Gastrocnemius medialis (tissue), 4 donors: Measurements from ENCODE around the gene SMYD3. TPM values are rescaled to one million over a fixed set of nuclear protein-coding genes. Genes with fewer than 3 reads are reported as not detected.

Experiments
- ATAC-seq, 2 donors: fragments of 150-250 bp; one replicate each; pipeline ENCODE4 v1.9.1; 2016
- DNase-seq, 2 donors: peaks; one replicate each; pipeline ENCODE4 v3.0.0-alpha.2; 2019
- H3K27ac ChIP-seq, 4 donors: fragments of 200-600 bp; sonication (generic); 1 replicate in 1 of 4; 2 replicates in 3 of 4; pipeline ENCODE4 v1.5.1; 2016 to 2018; ENCODE audit warnings: mild to moderate bottlenecking in 2 of 4, moderate library complexity in 1 of 4
- H3K27me3 ChIP-seq, 3 donors: fragments of 200-600 bp; sonication (generic) in 2 of 3; 1 replicate in 1 of 3; 2 replicates in 2 of 3; pipeline versions ENCODE4 v1.5.1 to v1.6.0; 2016 to 2019; ENCODE audit warnings: mild to moderate bottlenecking in 1 of 3, moderate library complexity in 1 of 3
- H3K36me3 ChIP-seq, 2 donors: fragments of 200-600 bp; sonication (generic) in 1 of 2; one replicate each; pipeline ENCODE4 v1.5.1; 2017 to 2018
- H3K4me1 ChIP-seq, 2 donors: fragments of 200-600 bp; sonication (generic) in 1 of 2; one replicate each; pipeline ENCODE4 v1.5.1; 2016 to 2017; ENCODE audit warnings: mild to moderate bottlenecking in 2 of 2
- H3K4me3 ChIP-seq, 4 donors: fragments of 200-600 bp; sonication (generic) in 3 of 4; 1 replicate in 1 of 4; 2 replicates in 3 of 4; pipeline ENCODE4 v1.5.1; 2016 to 2019; ENCODE audit warnings: mild to moderate bottlenecking in 2 of 4
- H3K9me3 ChIP-seq, 3 donors: fragments of 200-600 bp; sonication (generic) in 2 of 3; 1 replicate in 1 of 3; 2 replicates in 2 of 3; pipeline ENCODE4 v1.5.1; 2016 to 2019
- POLR2A ChIP-seq, 2 donors: fragments of 450-650 bp; IDR thresholded peaks; one replicate each; pipeline ENCODE4 v1.6.1; 2017; ENCODE audit warnings: antibody characterized with exemption in 2 of 2, mild to moderate bottlenecking in 2 of 2, moderate library complexity in 2 of 2
- in situ Hi-C, 4 donors: fragments of 200-750 bp; cut with MboI; loops; one replicate each; pipeline versions ENCODE4 v1.15.0 to v1.8.0; 2017; ENCODE audit warnings: low sequenced_read_pairs in 4 of 4
- intact Hi-C: fragments of 100-400 bp; cut with DNase I; formaldehyde crosslinking; loops from one replicate; pipeline ENCODE4 v1.15.1; 2023; ENCODE audit warnings: low total_unique reads
- total RNA-seq, 4 donors: library from RNA; depleted of rRNA; stranded (reverse); fragments of >200 nt; gene quantifications; one replicate each; pipeline versions ENCODE4 v1.1.0 to v1.2.3, GENCODE V29; 2016
- TF ChIP-seq, protein P1 (sequence below), 5 experiments: fragments of 450-650 bp in 3 of 5; fragments of 200-600 bp in 2 of 5; sonication (generic) in 2 of 5; IDR thresholded peaks in 4 of 5; conservative IDR thresholded peaks in 1 of 5; 1 replicate in 4 of 5; 2 replicates in 1 of 5; pipeline ENCODE4 v1.5.1; 2016 to 2019; ENCODE audit warnings: antibody characterized with exemption in 5 of 5, mild to moderate bottlenecking in 3 of 5, moderate library complexity in 3 of 5

Gene SMYD3
- total RNA-seq, 4 donors from 2014 or later = 4.4 to 10.3 (median 6.3) TPM

DNA sequence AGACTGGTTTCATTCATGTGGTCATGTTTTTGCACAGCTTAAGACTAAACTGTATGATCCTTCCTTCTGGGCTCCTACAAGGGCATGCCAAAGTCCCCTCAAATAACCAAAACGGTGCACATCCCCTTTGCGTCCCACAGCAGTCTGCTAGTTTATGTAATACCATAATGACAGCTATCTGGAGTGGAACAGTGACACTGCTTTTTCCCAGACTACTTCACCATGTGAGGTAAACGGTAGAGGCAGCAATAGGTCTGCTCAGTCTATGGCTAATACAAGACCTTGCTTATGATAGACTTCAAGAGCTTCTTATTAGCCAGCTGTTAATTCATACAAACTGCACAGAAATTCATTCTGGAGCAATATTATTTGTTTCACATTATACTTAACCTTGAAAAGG is 395.5 kb downstream of the SMYD3 start:
- TF ChIP-seq, protein P1, sequence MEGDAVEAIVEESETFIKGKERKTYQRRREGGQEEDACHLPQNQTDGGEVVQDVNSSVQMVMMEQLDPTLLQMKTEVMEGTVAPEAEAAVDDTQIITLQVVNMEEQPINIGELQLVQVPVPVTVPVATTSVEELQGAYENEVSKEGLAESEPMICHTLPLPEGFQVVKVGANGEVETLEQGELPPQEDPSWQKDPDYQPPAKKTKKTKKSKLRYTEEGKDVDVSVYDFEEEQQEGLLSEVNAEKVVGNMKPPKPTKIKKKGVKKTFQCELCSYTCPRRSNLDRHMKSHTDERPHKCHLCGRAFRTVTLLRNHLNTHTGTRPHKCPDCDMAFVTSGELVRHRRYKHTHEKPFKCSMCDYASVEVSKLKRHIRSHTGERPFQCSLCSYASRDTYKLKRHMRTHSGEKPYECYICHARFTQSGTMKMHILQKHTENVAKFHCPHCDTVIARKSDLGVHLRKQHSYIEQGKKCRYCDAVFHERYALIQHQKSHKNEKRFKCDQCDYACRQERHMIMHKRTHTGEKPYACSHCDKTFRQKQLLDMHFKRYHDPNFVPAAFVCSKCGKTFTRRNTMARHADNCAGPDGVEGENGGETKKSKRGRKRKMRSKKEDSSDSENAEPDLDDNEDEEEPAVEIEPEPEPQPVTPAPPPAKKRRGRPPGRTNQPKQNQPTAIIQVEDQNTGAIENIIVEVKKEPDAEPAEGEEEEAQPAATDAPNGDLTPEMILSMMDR (IDR thresholded peaks at IDR 0.05 in 4 of 5, conservative IDR thresholded peaks at IDR 0.05 in 1 of 5) = no peak
- no peak for TF ChIP-seq POLR2A (IDR thresholded peaks at IDR 0.05)
- H3K4me3 ChIP-seq = no peak overlapping the region
- in situ Hi-C loops = no loop called here
- intact Hi-C loops = no loop called here
- no peaks in the 10 kb centered on the region for H3K36me3 ChIP-seq
- DNase-seq (no peak), ATAC-seq (no peak)
- no peaks in the 10 kb centered on the region for H3K9me3 ChIP-seq
- H3K4me1 ChIP-seq = no peaks in the 10 kb centered on the region
- H3K27ac ChIP-seq = no peak overlapping the region
- H3K27me3 ChIP-seq = no peaks in the 10 kb centered on the region

DNA sequence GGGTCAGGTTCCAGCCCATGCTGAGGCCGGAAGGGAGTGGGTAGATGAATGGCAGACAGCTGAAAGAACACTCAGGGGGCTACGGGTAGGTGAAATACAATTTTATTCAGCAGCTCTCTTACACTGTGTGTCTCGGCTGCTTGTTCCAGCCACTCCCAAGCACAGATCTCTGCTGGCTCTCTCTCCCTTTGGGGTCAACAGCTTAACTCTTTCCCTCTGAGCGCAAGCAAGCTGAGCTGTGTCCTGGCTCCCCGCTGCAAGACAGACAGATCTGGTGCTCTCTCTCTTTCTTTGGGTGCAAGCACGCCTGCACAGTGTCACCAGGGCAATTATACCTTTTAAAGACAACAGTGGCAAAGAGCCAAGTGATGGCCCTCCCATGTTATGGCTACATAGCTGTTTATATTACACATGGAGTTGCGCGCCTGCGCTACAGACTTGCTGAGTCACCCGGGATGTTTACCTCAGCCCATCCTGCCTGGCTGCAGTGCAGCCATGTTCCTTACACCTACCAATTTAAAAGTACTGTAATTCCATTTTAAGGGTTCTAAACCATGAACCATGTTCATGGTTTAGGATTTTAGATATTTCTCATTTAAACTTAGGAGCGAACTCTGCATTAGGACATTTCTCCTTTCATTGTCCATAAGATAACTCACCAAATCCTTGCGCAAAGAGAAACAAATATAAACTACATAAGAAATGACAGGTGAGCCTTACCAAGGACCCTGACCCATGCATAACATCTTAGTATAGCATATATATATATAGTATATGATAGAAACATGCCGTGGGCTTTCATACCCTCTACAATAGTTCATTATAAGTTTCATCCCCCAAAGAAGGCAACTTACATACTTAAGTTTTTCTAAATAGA is 396.5 kb downstream of the SMYD3 start:
- H3K27ac ChIP-seq = no peak overlapping the region
- no peaks in the 10 kb centered on the region for H3K27me3 ChIP-seq
- intact Hi-C loops = no loop called here
- H3K4me3 ChIP-seq = no peak overlapping the region
- no peak for ATAC-seq
- H3K4me1 ChIP-seq = no peaks in the 10 kb centered on the region
- in situ Hi-C loops = no loop called here
- H3K36me3 ChIP-seq = no peaks in the 10 kb centered on the region
- H3K9me3 ChIP-seq = no peaks in the 10 kb centered on the region
- no peak for DNase-seq
- TF ChIP-seq, protein P1 (IDR thresholded peaks at IDR 0.05 in 4 of 5, conservative IDR thresholded peaks at IDR 0.05 in 1 of 5) = no peak
- no peak for TF ChIP-seq POLR2A (IDR thresholded peaks at IDR 0.05)

DNA sequence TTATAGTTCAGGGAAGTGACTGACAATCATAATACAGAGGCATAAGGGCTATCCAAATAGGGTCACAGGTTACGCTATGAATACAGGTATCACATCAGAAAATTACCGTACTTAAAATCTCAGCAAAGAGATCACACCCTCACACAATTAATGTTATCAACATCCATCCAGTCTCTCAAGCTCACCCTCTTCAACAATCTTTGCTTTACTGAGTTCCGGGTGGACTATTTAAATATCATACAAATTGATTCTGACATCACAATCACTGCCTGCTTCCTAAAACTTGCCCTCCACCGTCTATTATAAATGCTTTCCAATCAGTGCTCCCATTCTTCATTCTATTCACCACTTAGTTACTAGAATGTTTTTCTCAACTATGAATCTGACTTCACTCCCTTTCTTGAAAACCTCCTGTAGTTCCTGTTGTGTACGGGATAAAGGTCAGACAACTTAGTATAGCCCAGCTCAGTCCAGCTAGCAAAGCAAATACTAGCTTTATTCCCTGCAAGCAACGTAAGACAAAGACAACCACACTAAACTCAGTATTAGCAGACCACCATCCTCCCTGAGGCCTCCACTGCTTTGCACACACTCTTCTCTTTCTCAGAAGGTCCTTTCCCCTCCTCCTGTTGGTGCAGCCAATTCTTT is 398.7 kb downstream of the SMYD3 start:
- no peaks in the 10 kb centered on the region for H3K36me3 ChIP-seq
- in situ Hi-C loops (no loop called here), intact Hi-C loops (no loop called here)
- ATAC-seq (no peak), DNase-seq (no peak)
- no peak overlapping the region for H3K27ac ChIP-seq
- no peaks in the 10 kb centered on the region for H3K4me1 ChIP-seq
- no peaks in the 10 kb centered on the region for H3K27me3 ChIP-seq
- H3K4me3 ChIP-seq = no peak overlapping the region
- H3K9me3 ChIP-seq = no peaks in the 10 kb centered on the region
- TF ChIP-seq, protein P1 (IDR thresholded peaks at IDR 0.05 in 4 of 5, conservative IDR thresholded peaks at IDR 0.05 in 1 of 5) = no peak
- TF ChIP-seq POLR2A (IDR thresholded peaks at IDR 0.05) = no peak

DNA sequence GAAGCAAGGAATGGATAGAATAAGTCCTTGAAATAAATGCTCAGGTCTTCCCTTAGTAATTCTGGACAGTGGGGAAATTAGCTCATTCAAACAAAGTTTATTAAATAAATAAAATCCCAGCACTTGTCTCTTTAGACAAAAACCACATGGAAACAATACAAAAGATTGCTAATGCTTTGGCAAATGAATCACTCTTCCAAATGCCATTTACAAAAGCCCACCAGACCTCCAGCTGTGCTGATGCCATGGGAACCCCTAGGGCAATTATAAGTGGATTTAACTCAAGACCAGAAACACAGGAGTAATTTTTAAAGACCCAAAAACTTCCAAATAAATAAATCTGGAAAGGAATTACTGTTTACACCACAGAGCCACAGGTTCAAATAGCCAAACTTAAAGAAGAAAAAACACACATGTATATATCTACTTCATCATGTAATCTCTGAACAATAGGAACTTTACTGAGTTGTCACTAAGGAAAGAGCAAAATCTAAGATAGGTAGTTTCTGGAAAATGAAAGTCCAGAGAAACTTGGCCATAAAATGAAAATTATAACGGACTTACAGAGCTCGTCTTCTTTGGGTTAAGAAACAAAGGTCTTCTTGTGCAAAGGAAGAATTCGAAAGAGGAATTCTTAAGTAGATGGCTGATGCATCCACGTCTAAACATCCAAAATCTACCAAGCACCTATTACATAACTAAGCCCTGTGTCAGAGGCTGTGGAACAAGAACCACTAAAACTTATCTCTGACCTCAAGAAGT is 399.4 kb downstream of the SMYD3 start:
- DNase-seq (no peak), ATAC-seq (no peak)
- no peaks in the 10 kb centered on the region for H3K27me3 ChIP-seq
- H3K36me3 ChIP-seq = no peaks in the 10 kb centered on the region
- intact Hi-C loops = no loop called here
- no peak overlapping the region for H3K27ac ChIP-seq
- TF ChIP-seq POLR2A (IDR thresholded peaks at IDR 0.05) = no peak
- TF ChIP-seq, protein P1 (IDR thresholded peaks at IDR 0.05 in 4 of 5, conservative IDR thresholded peaks at IDR 0.05 in 1 of 5) = no peak
- H3K9me3 ChIP-seq = no peaks in the 10 kb centered on the region
- in situ Hi-C loops = no loop called here
- H3K4me3 ChIP-seq = no peak overlapping the region
- no peaks in the 10 kb centered on the region for H3K4me1 ChIP-seq
